Retinal pigment epithelial cell (primary cell): Measurements from ENCODE around the gene LIPT2.

Experiments
- DNase-seq: peaks from one replicate; pipeline ENCODE4 v3.0.0-alpha.2; 2010; ENCODE audit warnings: low read depth
- H3K4me3 ChIP-seq: 2 replicates; pipeline ENCODE4 v1.5.1; 2011; ENCODE audit warnings: mild to moderate bottlenecking, low read length, control low read depth, moderate library complexity
- CTCF ChIP-seq: conservative IDR thresholded peaks from 2 replicates; pipeline ENCODE4 v1.5.1; 2011; ENCODE audit warnings: low read depth, low read length, control low read depth, inconsistent platforms

The LIPT2 gene

DNA sequence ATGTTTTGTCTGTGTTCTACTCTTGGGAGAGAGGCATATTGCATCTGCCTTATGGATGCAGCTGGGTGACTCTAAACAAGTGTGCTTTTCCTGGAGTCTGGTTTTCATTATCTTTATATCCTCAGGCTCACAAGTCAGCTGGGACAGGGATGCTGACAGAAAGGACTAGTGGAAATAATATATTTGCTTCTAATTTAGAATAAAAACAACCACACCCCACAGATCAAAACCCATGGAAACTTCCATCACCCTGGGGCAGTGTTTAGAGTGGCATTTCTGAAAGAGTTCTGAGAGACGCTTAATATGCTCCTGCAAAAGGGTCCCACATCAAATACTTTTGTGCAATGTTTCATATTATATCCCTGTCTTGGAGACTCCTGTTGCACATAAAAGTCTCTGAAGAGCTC lies 47.0 kb downstream of the LIPT2 start:
- no peak for DNase-seq
- no peak for TF ChIP-seq CTCF
- H3K4me3 ChIP-seq = no peak overlapping the region

- TF ChIP-seq CTCF = no peak
These were observed 49.2 kb downstream of the LIPT2 start for GRCh38 chr11:74444173-74444826.

GRCh38 chr11:74443071-74443864 lies 50.3 kb downstream of the LIPT2 start:
- no peak overlapping the region for H3K4me3 ChIP-seq
- DNase-seq = no peak
- peak; percentile 29 for TF ChIP-seq CTCF

More at GRCh38 chr11:74444173-74444826, 49.2 kb downstream of the LIPT2 start:
- DNase-seq = no peak
- H3K4me3 ChIP-seq = no peak overlapping the region

GRCh38 chr11:74442636-74443035 lies 50.9 kb downstream of the LIPT2 start:
- TF ChIP-seq CTCF = no peak
- DNase-seq = no peak
- no peak overlapping the region for H3K4me3 ChIP-seq
